Measurements from ENCODE around the gene KCNQ1.

GRCh38 chr11:2482745-2483144 is 37.9 kb downstream of the KCNQ1 start:
- no peak for TF ChIP-seq POLR2A (IDR thresholded peaks at IDR 0.05)
- TF ChIP-seq POLR2AphosphoS5 (IDR thresholded peaks at IDR 0.05): no peak
- no peak for TF ChIP-seq CTCF (IDR thresholded peaks at IDR 0.05)
